ENCODE results near the gene TAGAP.

The TAGAP gene

DNA sequence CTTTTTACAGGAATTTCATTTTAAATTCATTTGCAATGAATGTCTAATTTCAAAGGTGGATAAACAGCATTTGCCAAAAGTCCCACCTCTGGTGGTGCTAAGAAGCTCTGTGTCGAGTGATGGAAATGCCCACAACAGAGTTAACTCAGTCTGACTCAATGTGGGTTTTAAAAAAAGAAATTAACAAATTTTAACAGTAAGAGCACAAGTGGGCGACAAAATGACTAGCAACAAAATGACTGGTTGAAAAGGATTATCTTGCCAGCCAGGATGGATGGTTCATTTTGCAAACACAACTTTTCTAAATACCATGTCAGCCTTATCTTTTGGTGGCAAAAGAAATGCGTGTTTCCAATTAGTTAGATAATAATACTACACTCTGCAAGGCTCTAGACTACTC is 14.3 kb upstream of the TAGAP start:
- no peak overlapping the region for H3K4me3 ChIP-seq (ENCODE audit: low read depth, low read length)
- no peak for TF ChIP-seq CTCF (IDR thresholded peaks at IDR 0.05; ENCODE audit: borderline replicate concordance, insufficient read depth, low read depth, low read length)

DNA sequence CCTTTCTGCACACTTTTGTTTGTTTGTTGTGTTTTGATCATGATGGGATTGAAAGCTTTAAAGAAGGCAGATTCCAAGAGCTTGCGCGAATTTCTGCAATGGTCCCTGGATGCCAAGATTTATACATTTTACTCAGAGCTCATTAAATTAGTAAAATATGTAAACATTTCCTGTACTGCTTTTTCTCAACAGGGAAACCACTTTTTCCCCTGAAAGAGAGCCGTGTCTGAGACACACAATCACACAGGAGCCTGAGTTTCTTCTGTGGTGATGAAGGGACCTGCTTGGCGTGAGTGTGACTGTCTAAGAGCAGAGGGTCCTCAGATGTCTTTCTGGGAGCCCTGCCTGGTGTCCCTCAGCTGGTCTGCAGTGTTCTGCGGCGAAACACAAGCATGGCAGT is 12.1 kb upstream of the TAGAP start:
- no peak overlapping the region for H3K4me3 ChIP-seq (ENCODE audit: low read depth, low read length)
- no peak for TF ChIP-seq CTCF (IDR thresholded peaks at IDR 0.05; ENCODE audit: borderline replicate concordance, insufficient read depth, low read depth, low read length)

DNA sequence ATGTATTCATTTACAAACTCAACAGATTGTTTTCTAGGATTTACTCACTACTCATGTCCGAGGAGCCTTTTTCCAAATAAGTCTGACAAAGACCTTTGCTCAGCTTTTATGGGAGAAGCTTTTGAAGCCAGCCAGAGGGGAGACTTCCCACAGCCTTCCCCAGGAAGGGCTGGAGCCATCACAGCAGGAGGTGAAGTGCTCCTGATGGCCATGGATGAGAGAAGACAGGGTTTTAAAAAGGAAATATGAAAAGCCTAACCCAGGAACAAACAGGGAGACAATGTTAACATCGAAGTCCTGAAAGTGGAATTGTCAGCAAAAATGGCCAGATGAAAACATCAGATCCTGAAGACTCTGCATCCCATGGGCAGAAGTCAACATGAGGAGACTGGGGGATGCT is 11.6 kb upstream of the TAGAP start:
- TF ChIP-seq CTCF (IDR thresholded peaks at IDR 0.05; ENCODE audit: borderline replicate concordance, insufficient read depth, low read depth, low read length) = no peak
- no peak overlapping the region for H3K4me3 ChIP-seq (ENCODE audit: low read depth, low read length)

DNA sequence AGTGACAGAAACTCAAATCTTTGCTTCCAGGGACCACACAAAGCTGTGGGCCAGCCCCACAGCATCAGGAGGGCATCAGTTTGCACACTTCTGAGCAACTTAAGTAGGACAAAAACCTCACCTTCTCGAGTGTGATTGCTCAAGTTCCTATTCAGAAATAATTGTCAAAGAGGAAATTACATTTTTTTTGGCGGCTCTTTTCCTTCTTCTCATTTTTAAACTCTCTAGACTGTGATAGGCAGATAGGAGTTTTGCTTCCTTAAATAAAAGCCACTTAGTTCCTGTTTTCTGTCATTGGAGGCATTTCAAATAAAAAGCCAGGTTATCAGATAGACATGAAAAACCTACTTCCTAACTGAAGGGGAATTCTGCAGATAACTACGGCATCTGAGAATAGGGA is 11.2 kb upstream of the TAGAP start:
- no peak overlapping the region for H3K4me3 ChIP-seq (ENCODE audit: low read depth, low read length)
- no peak for TF ChIP-seq CTCF (IDR thresholded peaks at IDR 0.05; ENCODE audit: borderline replicate concordance, insufficient read depth, low read depth, low read length)

- H3K4me3 ChIP-seq (ENCODE audit: low read depth, low read length) = no peak overlapping the region
Observed at GRCh38 chr6:159053781-159054398, 9.1 kb upstream of the TAGAP start.

GRCh38 chr6:159052720-159053119 is 7.9 kb upstream of the TAGAP start:
- TF ChIP-seq CTCF (IDR thresholded peaks at IDR 0.05; ENCODE audit: borderline replicate concordance, insufficient read depth, low read depth, low read length) = no peak
- no peak overlapping the region for H3K4me3 ChIP-seq (ENCODE audit: low read depth, low read length)

More at GRCh38 chr6:159053781-159054398, 9.1 kb upstream of the TAGAP start:
- TF ChIP-seq CTCF (IDR thresholded peaks at IDR 0.05; ENCODE audit: borderline replicate concordance, insufficient read depth, low read depth, low read length) = no peak

DNA sequence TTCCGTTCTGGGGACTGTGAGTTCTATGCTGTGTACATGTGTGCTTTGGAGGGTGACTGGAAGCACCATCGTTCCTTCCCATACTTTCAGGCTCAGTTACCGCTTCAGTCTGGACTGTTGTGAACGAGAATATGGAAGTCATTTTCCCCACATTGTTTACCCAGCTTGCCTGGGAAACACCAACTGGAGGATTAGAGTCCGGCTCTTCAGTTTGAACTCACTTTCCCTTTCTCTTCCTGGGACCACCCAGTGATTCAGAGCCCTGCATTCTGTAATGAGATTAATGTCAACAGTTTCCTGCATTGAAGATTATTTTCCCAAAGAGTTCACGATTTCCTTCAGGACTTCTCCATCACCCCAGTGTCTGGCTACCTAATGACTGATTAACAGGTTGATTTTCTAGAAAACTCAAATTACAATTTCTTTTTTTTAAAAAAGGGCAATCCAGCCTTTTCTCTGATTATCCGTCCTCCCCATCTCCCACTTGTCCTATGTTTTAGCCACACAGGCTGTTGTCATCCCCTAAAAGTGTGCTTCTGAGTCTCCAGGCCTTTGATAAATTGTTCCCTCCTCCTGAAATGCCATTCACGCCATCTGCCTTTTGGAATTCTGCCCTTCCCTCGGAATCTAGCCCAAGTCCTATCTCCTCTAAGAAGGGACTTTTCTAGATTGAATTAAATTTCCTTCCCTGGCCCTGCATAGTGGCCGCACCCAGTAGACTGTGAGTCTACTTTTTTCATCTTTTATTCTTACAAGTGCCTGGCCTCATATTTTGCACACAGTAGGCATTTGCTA is 3.3 kb upstream of the TAGAP start:
- no peak overlapping the region for H3K4me3 ChIP-seq (ENCODE audit: low read depth, low read length)
- TF ChIP-seq CTCF (IDR thresholded peaks at IDR 0.05; ENCODE audit: borderline replicate concordance, insufficient read depth, low read depth, low read length) = no peak
